ENCODE measurements around the gene CDH16. TPM values are rescaled to one million over a fixed set of nuclear protein-coding genes. Genes with fewer than 3 reads are reported as not detected.

CDH16 gene
- total and polyA plus RNA-seq, 2 of the 13 experiments (the other 11 are each of a cell fraction or from before 2014, with no cell fraction given) = 2.7 to 3.9 TPM

GRCh38 chr16:66872943-66873684 lies 45.6 kb downstream of the CDH16 start (continued):
- TF ChIP-seq, protein P1, sequence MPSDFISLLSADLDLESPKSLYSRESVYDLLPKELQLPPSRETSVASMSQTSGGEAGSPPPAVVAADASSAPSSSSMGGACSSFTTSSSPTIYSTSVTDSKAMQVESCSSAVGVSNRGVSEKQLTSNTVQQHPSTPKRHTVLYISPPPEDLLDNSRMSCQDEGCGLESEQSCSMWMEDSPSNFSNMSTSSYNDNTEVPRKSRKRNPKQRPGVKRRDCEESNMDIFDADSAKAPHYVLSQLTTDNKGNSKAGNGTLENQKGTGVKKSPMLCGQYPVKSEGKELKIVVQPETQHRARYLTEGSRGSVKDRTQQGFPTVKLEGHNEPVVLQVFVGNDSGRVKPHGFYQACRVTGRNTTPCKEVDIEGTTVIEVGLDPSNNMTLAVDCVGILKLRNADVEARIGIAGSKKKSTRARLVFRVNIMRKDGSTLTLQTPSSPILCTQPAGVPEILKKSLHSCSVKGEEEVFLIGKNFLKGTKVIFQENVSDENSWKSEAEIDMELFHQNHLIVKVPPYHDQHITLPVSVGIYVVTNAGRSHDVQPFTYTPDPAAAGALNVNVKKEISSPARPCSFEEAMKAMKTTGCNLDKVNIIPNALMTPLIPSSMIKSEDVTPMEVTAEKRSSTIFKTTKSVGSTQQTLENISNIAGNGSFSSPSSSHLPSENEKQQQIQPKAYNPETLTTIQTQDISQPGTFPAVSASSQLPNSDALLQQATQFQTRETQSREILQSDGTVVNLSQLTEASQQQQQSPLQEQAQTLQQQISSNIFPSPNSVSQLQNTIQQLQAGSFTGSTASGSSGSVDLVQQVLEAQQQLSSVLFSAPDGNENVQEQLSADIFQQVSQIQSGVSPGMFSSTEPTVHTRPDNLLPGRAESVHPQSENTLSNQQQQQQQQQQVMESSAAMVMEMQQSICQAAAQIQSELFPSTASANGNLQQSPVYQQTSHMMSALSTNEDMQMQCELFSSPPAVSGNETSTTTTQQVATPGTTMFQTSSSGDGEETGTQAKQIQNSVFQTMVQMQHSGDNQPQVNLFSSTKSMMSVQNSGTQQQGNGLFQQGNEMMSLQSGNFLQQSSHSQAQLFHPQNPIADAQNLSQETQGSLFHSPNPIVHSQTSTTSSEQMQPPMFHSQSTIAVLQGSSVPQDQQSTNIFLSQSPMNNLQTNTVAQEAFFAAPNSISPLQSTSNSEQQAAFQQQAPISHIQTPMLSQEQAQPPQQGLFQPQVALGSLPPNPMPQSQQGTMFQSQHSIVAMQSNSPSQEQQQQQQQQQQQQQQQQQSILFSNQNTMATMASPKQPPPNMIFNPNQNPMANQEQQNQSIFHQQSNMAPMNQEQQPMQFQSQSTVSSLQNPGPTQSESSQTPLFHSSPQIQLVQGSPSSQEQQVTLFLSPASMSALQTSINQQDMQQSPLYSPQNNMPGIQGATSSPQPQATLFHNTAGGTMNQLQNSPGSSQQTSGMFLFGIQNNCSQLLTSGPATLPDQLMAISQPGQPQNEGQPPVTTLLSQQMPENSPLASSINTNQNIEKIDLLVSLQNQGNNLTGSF (CRISPR knock-in tag; IDR thresholded peaks at IDR 0.05) = 0 out of 2 replicates have a peak, but pooled peaks have one; percentile 65
- TF ChIP-seq ELF3 (CRISPR knock-in tag; IDR thresholded peaks at IDR 0.05) (peak; percentile 72; the same call in 1 of the 2 replicates), KIAA2018 (CRISPR knock-in tag; IDR thresholded peaks at IDR 0.05; ENCODE audit: borderline replicate concordance) (no peak), ATF7-NPFF (CRISPR knock-in tag; IDR thresholded peaks at IDR 0.05; ENCODE audit: low read depth) (peak; percentile 85), ZKSCAN8 (CRISPR knock-in tag; IDR thresholded peaks at IDR 0.05; ENCODE audit: borderline replicate concordance) (0 out of 2 replicates have a peak, but pooled peaks have one; percentile 32), ATF5 (CRISPR knock-in tag; IDR thresholded peaks at IDR 0.05; ENCODE audit: low read depth) (no peak), ZNF552 (CRISPR knock-in tag; IDR thresholded peaks at IDR 0.05; ENCODE audit: borderline replicate concordance) (0 out of 2 replicates have a peak, but pooled peaks have one; percentile 21), KLF9 (CRISPR knock-in tag; IDR thresholded peaks at IDR 0.05; ENCODE audit: low read depth) (no peak), SNRNP70 (IDR thresholded peaks at IDR 0.05; ENCODE audit: low read depth, low read length) (no peak)

Data from HepG2 (cell line).